Measurements from ENCODE around the gene CFL2.

CFL2 gene

DNA sequence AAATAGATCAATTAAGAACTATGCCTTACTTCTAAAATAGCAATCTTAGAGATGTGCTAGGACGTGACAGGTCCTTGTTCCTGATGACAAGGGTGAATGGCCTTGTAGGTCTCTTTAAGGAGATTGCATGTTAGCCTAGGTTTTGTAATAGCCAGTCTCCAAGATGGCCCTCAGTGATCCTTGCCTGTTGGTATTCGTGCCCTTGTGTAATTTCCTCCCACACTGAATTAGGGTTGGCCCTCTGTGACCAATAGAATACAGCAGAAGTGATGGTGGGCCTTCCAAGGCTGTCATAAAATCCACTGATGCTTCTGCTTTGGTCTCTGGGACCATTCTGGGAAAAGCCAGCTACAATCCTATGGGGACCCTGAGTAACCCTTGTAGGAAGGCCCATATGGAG is 46.3 kb downstream of the CFL2 start:
- no peak for DNase-seq

DNA sequence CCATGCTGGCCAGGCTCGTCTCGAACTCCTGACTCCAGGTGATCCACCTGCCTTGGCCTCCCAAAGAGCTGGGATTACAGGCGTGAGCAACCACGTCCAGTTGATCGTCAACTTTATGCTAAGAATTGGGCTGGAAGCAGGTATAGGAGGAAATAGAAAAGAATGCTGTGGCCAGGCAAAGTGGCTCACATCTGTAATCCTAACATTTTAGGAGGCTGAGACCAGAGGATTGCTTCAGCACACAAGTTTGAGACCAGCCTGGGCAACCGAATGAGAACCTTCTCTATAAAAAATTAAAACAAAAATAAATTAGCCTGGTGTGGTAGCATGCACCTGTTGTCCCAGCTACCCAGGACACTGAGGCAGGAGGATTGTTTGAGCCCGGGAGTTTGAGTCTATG is 47.4 kb downstream of the CFL2 start:
- no peak for DNase-seq

- DNase-seq = no peak
Observed at GRCh38 chr14:34665785-34666435, 48.5 kb downstream of the CFL2 start.

- DNase-seq = no peak
Observed at GRCh38 chr14:34662561-34663088, 51.8 kb downstream of the CFL2 start.

- no peak for DNase-seq
Observed at GRCh38 chr14:34660796-34661195, 53.6 kb downstream of the CFL2 start.
